HL-60/S4 treated with retinoic acid at 250 ng/mL for 4 days and 3 days (cell line): ENCODE results near the gene DNAJC7.
"Not testable (repeated sequence)": the region's sequence is repeated elsewhere in the genome, so short reads cannot be mapped to it uniquely, and the experiment has no call there.

ENCODE experiments used
- in situ Hi-C: fragments of 300-500 bp; cut with MboI; formaldehyde crosslinking; loops from 2 replicates; pipeline ENCODE4 v1.7.0; 2022; ENCODE audit warnings: low sequenced_read_pairs

Gene DNAJC7

GRCh38 chr17:42017866-42018200 is 594 bp upstream of the DNAJC7 start:
- in situ Hi-C loops, result no loop called here

GRCh38 chr17:42016411-42016831 is 818 bp downstream of the DNAJC7 start:
- in situ Hi-C loops, result no loop called here

- in situ Hi-C loops, result not testable (repeated sequence)
Observed at GRCh38 chr17:42013740-42014139, 3.5 kb downstream of the DNAJC7 start.

GRCh38 chr17:42012363-42012762 is 4.9 kb downstream of the DNAJC7 start:
- in situ Hi-C loops, result not testable (repeated sequence)

GRCh38 chr17:42010898-42011516 is 6.2 kb downstream of the DNAJC7 start:
- in situ Hi-C loops, result no loop called here

GRCh38 chr17:42010266-42010680 is 7.0 kb downstream of the DNAJC7 start:
- in situ Hi-C loops, result not testable (repeated sequence)

- in situ Hi-C loops, result no loop called here
Observed at GRCh38 chr17:42009170-42009569, 8.1 kb downstream of the DNAJC7 start.

GRCh38 chr17:42005166-42005565 is 12.1 kb downstream of the DNAJC7 start:
- in situ Hi-C loops, result no loop called here

GRCh38 chr17:42002792-42003301 is 14.4 kb downstream of the DNAJC7 start:
- in situ Hi-C loops, result no loop called here

- in situ Hi-C loops, result no loop called here
Observed at GRCh38 chr17:42002175-42002791, 15.0 kb downstream of the DNAJC7 start.

- in situ Hi-C loops, result no loop called here
Observed at GRCh38 chr17:42001729-42002128, 15.5 kb downstream of the DNAJC7 start.

- in situ Hi-C loops, result no loop called here
Observed at GRCh38 chr17:42000413-42001133, 16.7 kb downstream of the DNAJC7 start.

GRCh38 chr17:41998497-41998896 is 18.7 kb downstream of the DNAJC7 start:
- in situ Hi-C loops, result no loop called here

GRCh38 chr17:41996855-41997164 is 20.4 kb downstream of the DNAJC7 start:
- in situ Hi-C loops, result no loop called here

GRCh38 chr17:41992576-41992975 is 24.7 kb downstream of the DNAJC7 start:
- in situ Hi-C loops, result no loop called here

GRCh38 chr17:41989702-41990419 is 27.4 kb downstream of the DNAJC7 start:
- in situ Hi-C loops, result no loop called here

GRCh38 chr17:41988418-41988817 is 28.8 kb downstream of the DNAJC7 start:
- in situ Hi-C loops, result no loop called here

GRCh38 chr17:41987642-41988041 is 29.6 kb downstream of the DNAJC7 start:
- in situ Hi-C loops, result no loop called here

GRCh38 chr17:41986634-41987033 is 30.6 kb downstream of the DNAJC7 start:
- in situ Hi-C loops, result no loop called here

GRCh38 chr17:41985919-41986318 is 31.3 kb downstream of the DNAJC7 start:
- in situ Hi-C loops, result no loop called here

- in situ Hi-C loops, result no loop called here
Observed at GRCh38 chr17:41984454-41984853, 32.8 kb downstream of the DNAJC7 start.
